Esophagus muscularis mucosa (tissue), 4 donors: Measurements from ENCODE around the gene HHIPL1.

Experiments used
- CTCF ChIP-seq, 3 experiments: fragments of 200-600 bp in 2 of 3; fragments of 450-650 bp in 1 of 3; sonication (generic) in 2 of 3; IDR thresholded peaks; one replicate each; pipeline ENCODE4 v1.5.1; 2017 to 2019; ENCODE audit warnings: antibody characterized with exemption in 3 of 3, mild to moderate bottlenecking in 2 of 3, moderate library complexity in 1 of 3
- EP300 ChIP-seq: sonication (generic); formaldehyde crosslinking; IDR thresholded peaks from one replicate; pipeline ENCODE4 v1.6.1; 2017; ENCODE audit warnings: antibody characterized with exemption
- POLR2A ChIP-seq: fragments of 450-650 bp; IDR thresholded peaks from one replicate; pipeline ENCODE4 v1.6.1; 2017; ENCODE audit warnings: antibody characterized with exemption, moderate library complexity, mild to moderate bottlenecking, low read depth

- no peak for TF ChIP-seq CTCF (IDR thresholded peaks at IDR 0.05)
- TF ChIP-seq POLR2A, result no peak
- no peak for TF ChIP-seq EP300
Measured at GRCh38 chr14:99677231-99678140, 32.6 kb downstream of the HHIPL1 start.
